Activated T-cell treated with anti-CD3 and anti-CD28 coated beads, Interleukin-2, amount 50 U/mL, for 48 hours (primary cell): ENCODE data around the gene GYPE.
"Not testable (repeated sequence)": the region's sequence is repeated elsewhere in the genome, so short reads cannot be mapped to it uniquely, and the experiment has no call there.

ENCODE experiments used
- DNase-seq, 2 experiments: peaks; one replicate each; pipeline ENCODE4 v3.0.0-alpha.2; 2020

The GYPE gene

DNA sequence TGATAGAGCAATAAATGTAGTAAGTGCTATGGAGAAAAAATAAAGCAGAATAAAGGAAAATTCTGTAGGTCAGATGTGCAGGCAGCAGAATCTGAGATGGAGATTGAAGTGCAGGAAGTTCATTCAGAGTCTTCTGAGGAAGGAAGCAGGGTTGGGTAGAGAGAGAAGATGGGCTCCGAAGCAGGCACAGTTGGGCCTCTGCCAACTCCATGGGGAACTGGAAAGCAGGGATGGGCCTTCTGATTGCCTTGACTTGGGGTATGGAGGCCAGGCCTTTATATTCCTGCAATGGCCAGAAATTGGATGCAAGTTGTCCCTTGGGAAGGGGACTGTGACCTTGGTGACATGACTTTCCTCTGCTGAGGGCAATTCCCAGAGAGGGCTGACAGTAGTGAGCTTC is 42.6 kb downstream of the GYPE start:
- not testable (repeated sequence) for DNase-seq

DNA sequence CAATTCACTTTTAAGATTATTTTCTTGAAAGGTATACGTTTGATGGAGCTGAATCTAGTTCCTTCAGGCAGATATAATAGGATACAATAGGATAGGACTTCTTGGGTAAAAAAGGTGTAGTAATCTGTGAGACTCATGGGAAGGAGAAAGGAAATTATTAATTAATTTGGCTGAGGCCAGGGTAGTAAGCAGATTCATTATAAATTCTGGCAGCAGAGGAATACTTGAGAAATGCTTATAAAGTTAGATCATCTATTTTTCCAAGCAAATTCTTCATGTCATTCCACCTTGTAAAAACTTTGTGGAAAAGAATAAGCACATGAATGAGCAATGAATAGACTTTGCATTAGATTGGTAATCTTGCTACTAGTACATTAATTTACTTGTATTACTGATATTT is 46.9 kb downstream of the GYPE start:
- no peak for DNase-seq

DNA sequence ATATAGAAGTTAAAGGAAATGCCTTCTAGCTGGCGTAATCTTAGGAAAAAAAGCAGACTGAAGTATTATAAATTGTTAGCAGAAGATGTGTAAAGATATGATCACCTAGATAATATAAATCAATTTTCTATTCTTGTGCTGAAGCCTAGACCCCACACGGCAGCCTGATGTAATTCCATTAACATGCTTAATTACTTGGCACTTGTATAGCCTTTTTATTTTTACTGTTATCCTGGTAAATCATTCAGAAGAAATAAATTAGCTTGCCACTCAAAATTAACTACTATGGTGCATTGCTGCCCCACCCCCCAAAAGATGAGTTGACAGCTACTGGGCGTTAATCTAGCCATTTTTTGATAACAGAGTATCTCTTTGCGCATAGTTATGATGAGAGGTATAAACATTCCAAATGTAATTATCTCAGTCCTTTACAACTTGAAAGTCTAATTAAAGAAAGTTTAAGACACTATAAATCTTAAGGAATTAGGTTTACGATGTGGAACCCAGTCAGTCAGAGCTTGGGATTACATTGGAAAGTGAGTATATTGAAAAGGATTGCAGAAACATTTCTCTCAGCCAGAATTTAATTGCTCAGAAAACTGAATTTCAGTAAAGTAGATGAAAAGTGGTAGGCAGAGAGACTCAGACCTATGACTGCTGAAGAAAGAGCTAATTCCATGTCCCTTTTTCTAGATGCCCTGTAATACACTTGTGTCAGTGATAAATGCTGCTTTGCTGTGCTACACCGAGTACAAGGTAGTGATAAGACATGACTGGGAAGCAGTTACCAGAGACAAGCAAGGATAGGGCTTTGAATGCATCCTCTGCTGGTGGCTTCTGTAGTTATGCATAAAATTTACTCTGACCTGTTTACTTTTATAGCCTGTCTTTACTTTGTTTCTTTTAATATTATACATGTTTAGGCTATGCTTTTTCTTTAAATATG is 47.7 kb downstream of the GYPE start:
- not testable (repeated sequence) for DNase-seq

DNA sequence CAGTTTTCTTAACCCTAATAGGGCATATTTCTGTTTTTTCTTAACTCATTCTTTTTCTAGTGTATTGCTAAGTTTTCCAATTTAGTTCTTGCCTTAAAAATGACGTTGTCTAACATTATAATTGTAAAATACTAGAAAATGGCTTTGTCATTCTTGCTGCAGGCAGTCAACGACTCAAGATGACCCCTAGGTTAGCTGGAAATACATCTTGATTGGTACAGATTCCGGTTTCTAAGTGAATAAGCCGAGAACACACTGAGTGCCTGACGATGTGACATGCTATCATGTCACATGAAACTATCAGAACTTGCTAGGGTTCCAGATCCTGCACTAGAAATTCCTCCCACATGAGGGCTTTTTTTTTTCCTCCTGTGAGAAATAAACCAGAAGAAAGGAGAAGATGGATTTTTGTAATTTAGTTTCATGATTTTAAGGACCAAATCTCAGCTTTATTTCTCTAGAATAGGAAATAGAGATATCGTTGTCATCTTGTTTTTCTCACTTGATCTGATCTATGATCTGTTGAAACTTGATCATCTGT is 49.3 kb downstream of the GYPE start:
- not testable (repeated sequence) for DNase-seq

DNA sequence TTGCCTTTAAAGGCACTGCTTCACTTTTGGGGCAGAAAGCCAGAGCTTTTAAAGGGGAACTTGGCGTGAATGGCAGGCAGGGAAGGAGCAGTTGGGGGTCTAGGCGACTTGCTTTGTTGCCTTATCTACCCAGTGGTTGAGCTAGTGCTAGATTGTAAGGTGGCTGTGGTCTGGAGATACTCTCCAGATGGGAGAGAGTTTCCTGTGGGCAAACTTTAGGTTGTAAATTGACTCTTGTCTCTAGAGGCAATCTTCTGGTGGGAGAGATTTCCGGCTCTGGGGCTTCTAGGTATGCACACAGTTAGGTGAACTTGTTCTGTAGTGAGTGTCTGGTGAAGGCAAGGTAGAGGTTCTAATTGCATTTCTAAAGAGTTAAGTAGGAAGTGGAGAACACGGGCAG is 50.7 kb downstream of the GYPE start:
- DNase-seq, result not testable (repeated sequence)

DNA sequence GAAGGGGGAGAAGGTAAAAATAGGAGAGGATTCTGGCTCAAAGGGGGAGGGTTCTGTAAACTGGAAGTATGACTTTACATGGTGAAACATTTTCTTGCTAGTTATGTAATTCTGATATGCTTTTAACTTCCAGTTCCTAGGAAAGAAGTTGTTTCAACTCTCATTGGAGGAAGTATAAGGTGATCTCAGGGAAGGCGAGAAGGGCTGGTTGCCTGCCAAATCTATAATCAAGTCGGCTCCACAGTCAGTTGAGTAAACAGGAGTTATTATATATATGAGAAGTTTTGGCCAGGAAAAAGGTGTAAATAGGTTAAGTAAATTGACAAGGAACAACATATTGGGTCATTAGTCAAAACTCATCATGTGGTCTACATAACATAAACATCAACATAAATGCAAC is 56.1 kb downstream of the GYPE start:
- DNase-seq, result not testable (repeated sequence)

DNA sequence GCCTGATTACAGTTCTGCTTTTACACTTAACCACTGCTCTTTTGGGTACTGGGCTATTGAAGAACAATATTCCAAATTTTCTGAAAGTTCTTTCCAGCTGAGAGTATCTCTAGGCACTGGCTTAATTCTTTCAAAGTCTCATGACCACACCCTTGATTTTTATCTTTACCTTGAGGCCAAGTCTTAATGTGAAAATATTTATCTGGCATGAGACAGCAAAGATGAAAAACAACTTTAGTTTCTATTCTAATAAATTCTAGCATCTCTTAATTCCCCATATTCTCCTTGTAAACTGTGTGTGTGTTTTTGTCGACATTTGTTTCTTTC is 61.9 kb downstream of the GYPE start:
- not testable (repeated sequence) for DNase-seq

DNA sequence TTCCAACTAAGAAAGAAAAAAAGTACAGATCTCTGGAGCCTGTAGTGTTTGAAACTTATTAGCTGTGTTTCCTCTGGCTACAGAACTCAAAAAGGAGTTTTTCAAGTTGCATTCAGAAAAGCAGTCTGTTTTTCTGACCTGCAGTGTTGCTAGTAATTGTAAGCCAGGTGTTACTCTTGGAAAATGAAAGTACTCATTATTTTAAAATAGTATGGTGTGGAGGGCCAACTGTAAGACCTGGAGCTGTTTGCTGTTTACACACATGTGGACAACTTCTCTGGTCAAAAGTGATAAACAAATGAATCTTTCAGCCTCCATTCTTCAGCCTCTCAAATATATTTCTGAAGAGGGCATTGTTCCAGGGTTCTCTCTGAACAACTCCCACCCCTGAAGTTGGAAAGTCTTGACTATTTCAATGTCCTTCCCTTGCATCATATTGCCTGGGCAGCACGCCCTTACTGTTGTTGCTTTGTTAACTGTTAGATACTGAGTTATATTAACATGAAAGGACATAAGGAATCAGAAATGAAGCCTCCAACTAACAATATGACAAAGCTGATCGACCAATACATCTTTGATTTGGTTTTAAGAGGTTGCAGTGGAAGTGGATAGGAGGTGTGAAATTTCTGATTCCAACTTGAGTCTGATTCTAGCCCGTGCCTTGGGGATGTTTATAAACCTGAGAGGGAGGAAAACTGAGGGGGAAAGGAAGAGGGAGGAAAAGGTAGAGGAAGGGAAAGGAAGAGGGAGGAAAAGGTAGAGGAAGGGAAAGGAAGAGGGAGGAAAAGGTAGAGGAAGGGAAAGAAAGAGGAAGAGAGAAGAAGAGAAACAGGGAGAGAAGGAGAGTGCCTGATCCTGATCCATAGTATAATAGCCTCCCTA is 62.5 kb downstream of the GYPE start:
- DNase-seq, result not testable (repeated sequence)

DNA sequence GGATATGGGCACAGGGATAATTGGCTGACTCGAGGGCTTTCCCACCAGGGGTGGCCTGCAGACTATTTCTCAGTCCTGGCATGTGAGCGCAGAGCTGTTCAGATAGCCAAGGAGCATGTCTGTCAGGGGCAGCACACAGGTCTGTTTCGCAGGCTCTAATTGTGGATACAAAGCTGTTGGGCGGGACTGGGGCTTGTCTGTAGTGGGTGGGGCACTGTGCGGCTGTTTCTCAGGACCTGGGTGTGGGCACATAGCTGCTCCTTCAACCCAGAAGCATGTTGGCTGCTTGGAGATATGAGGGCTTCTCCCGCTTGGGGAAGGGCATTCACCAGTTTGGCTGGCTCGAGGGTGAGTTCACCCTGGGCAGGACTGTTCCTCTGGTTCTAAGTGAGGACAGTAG is 65.9 kb downstream of the GYPE start:
- DNase-seq, result not testable (repeated sequence)

DNA sequence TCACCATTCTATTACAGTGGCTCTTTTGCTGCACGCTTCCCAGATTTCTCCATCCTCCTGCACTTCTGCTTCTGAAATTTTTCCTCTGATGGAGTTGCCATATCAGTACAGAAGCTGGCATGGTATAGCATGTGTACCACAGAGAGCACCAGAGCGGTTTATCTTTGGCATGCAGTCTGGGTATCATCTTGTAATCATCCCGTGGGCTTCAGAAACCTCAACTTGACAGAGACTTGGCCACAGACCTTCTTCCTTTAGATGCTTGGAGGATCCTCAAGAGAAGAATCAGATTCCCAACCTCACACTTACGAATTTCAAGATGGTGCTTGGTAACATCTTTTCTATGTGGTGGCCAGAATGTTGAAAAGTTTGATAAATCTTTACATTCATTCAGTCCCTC is 71.2 kb downstream of the GYPE start:
- not testable (repeated sequence) for DNase-seq

DNA sequence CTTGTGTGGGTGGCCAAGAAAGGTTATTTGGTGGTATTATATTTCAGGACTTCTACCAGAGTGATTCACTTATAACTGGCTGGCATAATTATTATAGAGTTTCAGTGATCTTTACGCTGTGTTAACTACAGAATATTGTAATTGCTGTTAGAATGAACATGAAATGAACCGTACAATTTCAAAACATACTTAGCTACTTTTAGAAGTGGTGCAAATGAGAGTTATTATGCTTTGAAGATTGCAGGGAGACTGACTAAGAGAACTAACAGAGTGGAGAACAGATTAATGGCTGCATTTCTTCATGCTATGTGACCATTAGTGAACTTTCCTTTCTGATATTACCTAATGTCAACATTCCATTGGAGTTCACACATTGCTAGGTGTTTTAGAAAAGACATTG is 71.7 kb downstream of the GYPE start:
- not testable (repeated sequence) for DNase-seq

DNA sequence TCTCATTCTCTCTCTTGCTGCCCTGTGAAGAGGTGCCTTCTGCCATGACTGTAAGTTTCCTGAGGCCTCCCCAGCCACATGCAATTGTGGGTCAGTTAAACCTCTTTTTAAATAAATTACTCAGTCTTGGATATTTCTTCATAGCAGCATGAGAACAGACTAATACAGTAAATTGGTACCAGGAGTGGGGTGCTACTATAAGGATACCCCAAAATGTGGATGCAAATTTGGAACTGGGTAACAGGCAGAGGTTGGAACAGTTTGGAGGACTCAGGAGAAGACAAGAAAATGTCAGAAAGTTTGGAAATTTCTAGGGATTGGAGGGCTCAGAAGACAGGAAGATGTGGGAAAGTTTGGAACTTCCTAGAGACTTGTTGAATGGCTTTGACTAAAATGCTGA is 74.8 kb downstream of the GYPE start:
- not testable (repeated sequence) for DNase-seq

DNA sequence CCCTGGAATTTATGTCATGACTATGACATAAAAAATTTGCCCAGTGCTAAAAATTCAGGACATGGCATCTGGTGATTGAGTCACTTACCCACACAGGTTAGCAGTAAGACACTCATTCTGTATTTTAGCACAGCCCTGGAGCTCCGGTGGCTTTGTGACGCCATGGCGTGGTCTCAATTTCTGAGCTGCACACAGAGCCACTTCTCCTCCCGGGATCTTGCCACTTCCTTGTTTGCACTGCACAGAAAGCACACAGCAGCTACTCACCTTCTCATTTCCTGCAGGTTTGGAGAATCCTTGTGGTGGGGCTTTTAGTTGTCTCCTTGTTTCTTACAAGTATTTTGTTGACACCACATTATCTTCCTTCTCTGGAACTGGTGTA is 76.1 kb downstream of the GYPE start:
- DNase-seq, result not testable (repeated sequence)
